Fibroblast of lung (primary cell): ENCODE measurements around the gene CLIP1. TPM values are rescaled to one million over a fixed set of nuclear protein-coding genes. Genes with fewer than 3 reads are reported as not detected.

Source experiments
- DNase-seq, 2 donors: peaks; one replicate each; pipeline versions ENCODE4 v3.0.0 to v3.0.0-alpha.2; 2010; ENCODE audit warnings: low read depth in 2 of 2
- H2AFZ ChIP-seq: 2 replicates; pipeline ENCODE4 v1.5.1; 2012; ENCODE audit warnings: low read length, control low read depth, inconsistent platforms
- H3K27ac ChIP-seq: 2 replicates; pipeline ENCODE4 v1.5.1; 2011; ENCODE audit warnings: low read length, control low read depth; ENCODE audit not compliant: insufficient read depth
- H3K27me3 ChIP-seq: 2 replicates; pipeline ENCODE4 v1.5.1; 2011; ENCODE audit warnings: mild to moderate bottlenecking, low read length; ENCODE audit not compliant: control insufficient read depth, insufficient read depth
- H3K36me3 ChIP-seq: 2 replicates; pipeline ENCODE4 v1.5.1; 2011; ENCODE audit warnings: low read length; ENCODE audit not compliant: control insufficient read depth, insufficient read depth
- H3K4me1 ChIP-seq: 2 replicates; pipeline ENCODE4 v1.5.1; 2011; ENCODE audit warnings: low read length; ENCODE audit not compliant: control insufficient read depth, insufficient read depth; ENCODE audit errors: extremely low read depth
- H3K4me2 ChIP-seq: 2 replicates; pipeline ENCODE4 v1.5.1; 2011; ENCODE audit warnings: low read length, control low read depth; ENCODE audit not compliant: insufficient read depth; ENCODE audit errors: extremely low read depth
- H3K4me3 ChIP-seq, 4 experiments: fragments of 200-600 bp in 1 of 4; sonication (generic) in 1 of 4; replicated peaks in 1 of 4; 2 replicates each; pipeline ENCODE4 v1.5.1; 2011 to 2016; ENCODE audit warnings: low read length in 4 of 4, low read depth in 3 of 4, mild to moderate bottlenecking in 3 of 4, control low read depth in 2 of 4, inconsistent platforms in 1 of 4, mixed read lengths in 1 of 4; ENCODE audit not compliant: insufficient read depth in 1 of 4; ENCODE audit errors: control extremely low read depth in 1 of 4
- H3K79me2 ChIP-seq: 2 replicates; pipeline ENCODE4 v1.5.1; 2012; ENCODE audit warnings: mild to moderate bottlenecking, low read length, inconsistent platforms; ENCODE audit not compliant: control insufficient read depth, insufficient read depth
- H3K9ac ChIP-seq: 2 replicates; pipeline ENCODE4 v1.5.1; 2011; ENCODE audit warnings: mild to moderate bottlenecking, low read length, control low read depth; ENCODE audit not compliant: insufficient read depth
- H3K9me3 ChIP-seq: 2 replicates; pipeline ENCODE4 v1.5.1; 2012; ENCODE audit warnings: low read depth, low read length; ENCODE audit not compliant: control insufficient read depth, insufficient read depth
- H4K20me1 ChIP-seq: 2 replicates; pipeline ENCODE4 v1.5.1; 2011; ENCODE audit warnings: low read length; ENCODE audit not compliant: control insufficient read depth, insufficient read depth; ENCODE audit errors: extremely low read depth
- EZH2 ChIP-seq: IDR thresholded peaks from 2 replicates; pipeline ENCODE4 v1.5.1; 2012; ENCODE audit warnings: low read length, control low read depth, mild to moderate bottlenecking; ENCODE audit errors: missing control alignments
- polyA plus RNA-seq, 2 donors: library from polyadenylated mRNA; depleted of rRNA in 1 of 2; stranded (reverse) in 1 of 2; unstranded in 1 of 2; fragments of >200 nt; gene quantifications; 2 replicates each; pipeline ENCODE4 v1.2.1, GENCODE V29; 2011 to 2012; ENCODE audit warnings: missing spikeins in 1 of 2
- total RNA-seq: library from RNA; depleted of rRNA; stranded (reverse); fragments of >200 nt; gene quantifications from 2 replicates; pipeline ENCODE4 v1.2.1, GENCODE V29; 2014
- TF ChIP-seq, protein P1 (sequence below), 2 donors: IDR thresholded peaks in 1 of 2; conservative IDR thresholded peaks in 1 of 2; 1 replicate in 1 of 2; 2 replicates in 1 of 2; pipeline ENCODE4 v1.5.1; 2011 to 2012; ENCODE audit warnings: low read length in 2 of 2, control low read depth in 1 of 2, inconsistent platforms in 1 of 2, low read depth in 1 of 2, mild to moderate bottlenecking in 1 of 2

Gene CLIP1
- total and polyA plus RNA-seq, 2 donors (not counting 1 experiment from before 2014, with no cell fraction given), result 75.5 to 147 TPM

DNA sequence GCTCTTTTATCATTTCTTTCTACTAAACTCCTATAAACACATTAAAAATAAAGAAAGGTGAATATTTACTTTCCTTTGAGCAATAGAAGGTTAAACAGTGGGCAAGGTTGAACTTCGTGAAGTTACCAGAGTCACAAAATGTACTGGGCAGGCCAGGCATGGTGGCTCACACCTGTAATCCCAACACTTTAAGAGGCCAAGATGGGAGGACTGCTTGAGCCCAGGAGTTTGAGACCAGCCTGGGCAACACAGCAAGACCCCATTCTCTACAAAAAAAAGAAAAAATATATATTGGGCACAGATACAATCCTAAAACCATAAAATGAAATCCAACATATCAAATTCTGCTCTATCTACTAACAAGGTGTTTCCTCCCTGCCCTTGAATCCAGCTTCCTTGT is 95.5 kb downstream of the CLIP1 start:
- TF ChIP-seq, protein P1, sequence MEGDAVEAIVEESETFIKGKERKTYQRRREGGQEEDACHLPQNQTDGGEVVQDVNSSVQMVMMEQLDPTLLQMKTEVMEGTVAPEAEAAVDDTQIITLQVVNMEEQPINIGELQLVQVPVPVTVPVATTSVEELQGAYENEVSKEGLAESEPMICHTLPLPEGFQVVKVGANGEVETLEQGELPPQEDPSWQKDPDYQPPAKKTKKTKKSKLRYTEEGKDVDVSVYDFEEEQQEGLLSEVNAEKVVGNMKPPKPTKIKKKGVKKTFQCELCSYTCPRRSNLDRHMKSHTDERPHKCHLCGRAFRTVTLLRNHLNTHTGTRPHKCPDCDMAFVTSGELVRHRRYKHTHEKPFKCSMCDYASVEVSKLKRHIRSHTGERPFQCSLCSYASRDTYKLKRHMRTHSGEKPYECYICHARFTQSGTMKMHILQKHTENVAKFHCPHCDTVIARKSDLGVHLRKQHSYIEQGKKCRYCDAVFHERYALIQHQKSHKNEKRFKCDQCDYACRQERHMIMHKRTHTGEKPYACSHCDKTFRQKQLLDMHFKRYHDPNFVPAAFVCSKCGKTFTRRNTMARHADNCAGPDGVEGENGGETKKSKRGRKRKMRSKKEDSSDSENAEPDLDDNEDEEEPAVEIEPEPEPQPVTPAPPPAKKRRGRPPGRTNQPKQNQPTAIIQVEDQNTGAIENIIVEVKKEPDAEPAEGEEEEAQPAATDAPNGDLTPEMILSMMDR (conservative IDR thresholded peaks at IDR 0.05 in 1 of 2, IDR thresholded peaks at IDR 0.05 in 1 of 2; ENCODE audit: low read depth in 1 of 2, low read length in 2 of 2), result no peak
- TF ChIP-seq EZH2, result no peak
- no peaks in the 10 kb centered on the region for H3K27me3 ChIP-seq
- no peak overlapping the region for H3K4me3 ChIP-seq
- no peaks in the 10 kb centered on the region for H3K9me3 ChIP-seq
- H4K20me1 ChIP-seq, result no peaks in the 10 kb centered on the region
- no peak overlapping the region for H3K27ac ChIP-seq
- DNase-seq, result no peak
- H3K9ac ChIP-seq, result no peak overlapping the region
- H3K36me3 ChIP-seq, result peaks cover 10% of the 10 kb centered on the region
- no peaks in the 10 kb centered on the region for H3K4me1 ChIP-seq
- H2AFZ ChIP-seq, result no peak overlapping the region
- H3K79me2 ChIP-seq, result no peaks in the 10 kb centered on the region
- H3K4me2 ChIP-seq, result no peak overlapping the region

DNA sequence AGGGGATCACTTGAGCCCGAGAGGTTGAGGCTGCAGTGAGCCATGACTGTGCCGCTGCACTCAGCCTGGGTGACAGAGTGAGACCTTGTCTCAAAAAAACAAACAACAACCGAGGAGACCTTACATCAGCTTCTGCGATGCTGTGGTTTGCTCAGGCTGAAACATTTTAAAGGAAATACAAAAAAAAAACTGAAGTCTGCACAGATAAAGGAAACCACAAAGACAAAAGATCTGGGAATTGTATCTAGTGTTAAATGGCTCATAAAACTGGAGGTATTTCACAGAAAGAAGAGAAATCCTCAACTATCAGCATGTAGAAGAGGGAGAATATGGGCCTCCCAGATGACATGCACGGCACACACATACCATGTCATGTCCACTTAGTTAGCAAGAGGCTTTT is 95.9 kb downstream of the CLIP1 start:
- TF ChIP-seq, protein P1 (conservative IDR thresholded peaks at IDR 0.05 in 1 of 2, IDR thresholded peaks at IDR 0.05 in 1 of 2; ENCODE audit: low read depth in 1 of 2, low read length in 2 of 2), result no peak
- no peak for TF ChIP-seq EZH2
- DNase-seq, result peak in 1 of 2 donors; percentile 66
- Histone ChIP-seq H3K79me2 (no peaks in the 10 kb centered on the region), H3K4me2 (no peak overlapping the region), H3K27me3 (no peaks in the 10 kb centered on the region), H4K20me1 (no peaks in the 10 kb centered on the region), H3K9me3 (no peaks in the 10 kb centered on the region), H3K9ac (no peak overlapping the region), H3K36me3 (peaks cover 10% of the 10 kb centered on the region), H3K4me1 (no peaks in the 10 kb centered on the region), H3K27ac (no peak overlapping the region), H2AFZ (no peak overlapping the region), H3K4me3 (no peak overlapping the region)

DNA sequence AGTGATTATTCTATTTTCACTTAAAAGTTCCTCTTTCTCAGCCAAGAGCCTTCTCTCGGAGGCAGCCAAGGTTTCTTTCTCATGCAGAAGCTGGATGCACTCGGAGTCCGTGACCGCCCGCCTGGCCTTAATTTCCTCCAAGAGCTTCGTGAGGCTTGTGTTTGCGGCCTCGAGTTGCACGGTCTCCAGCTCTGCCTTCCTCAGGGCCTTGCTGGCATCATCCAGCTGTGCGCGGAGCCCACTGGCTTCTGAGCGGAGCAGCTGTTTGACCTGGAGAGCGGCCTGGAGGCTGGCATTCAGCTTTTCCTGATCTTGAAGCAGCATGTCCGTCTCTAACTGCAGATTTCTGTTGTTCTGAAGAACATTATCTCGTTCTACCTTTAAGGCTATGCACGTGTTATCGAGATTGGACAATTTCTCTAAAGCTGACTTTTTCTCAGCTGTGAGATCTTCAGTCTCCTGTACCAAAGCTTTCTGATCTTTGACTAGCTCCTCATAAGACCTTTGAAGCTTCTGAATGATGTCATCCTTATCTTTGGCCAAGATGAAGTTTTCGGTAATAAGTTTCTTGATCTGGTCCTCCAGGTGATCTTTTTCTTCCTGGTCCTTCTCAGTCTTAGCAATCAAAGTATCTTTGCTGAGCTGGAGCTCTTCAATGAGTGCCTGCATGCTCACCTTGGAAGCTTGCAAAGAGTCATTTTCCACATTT is 99.0 kb downstream of the CLIP1 start:
- H3K4me2 ChIP-seq, result no peak overlapping the region
- no peaks in the 10 kb centered on the region for H3K27me3 ChIP-seq
- no peaks in the 10 kb centered on the region for H3K79me2 ChIP-seq
- H3K27ac ChIP-seq, result no peak overlapping the region
- no peaks in the 10 kb centered on the region for H3K9me3 ChIP-seq
- no peaks in the 10 kb centered on the region for H4K20me1 ChIP-seq
- peaks cover 5% of the 10 kb centered on the region for H3K4me1 ChIP-seq
- TF ChIP-seq, protein P1 (conservative IDR thresholded peaks at IDR 0.05 in 1 of 2, IDR thresholded peaks at IDR 0.05 in 1 of 2; ENCODE audit: low read depth in 1 of 2, low read length in 2 of 2), result no peak
- TF ChIP-seq EZH2, result no peak
- H3K4me3 ChIP-seq, result no peak overlapping the region
- no peak for DNase-seq
- H3K9ac ChIP-seq, result no peak overlapping the region
- no peak overlapping the region for H2AFZ ChIP-seq
- peaks cover 6% of the 10 kb centered on the region for H3K36me3 ChIP-seq
